GM23338 (cell line): ENCODE results near the gene CARNS1.

Source experiments
- CREB1 ChIP-seq: fragments of 250-450 bp; sonication (Bioruptor Pico); IDR thresholded peaks from 2 replicates; pipeline ENCODE4 v1.5.0; 2020; ENCODE audit warnings: low read depth, mild to moderate bottlenecking, moderate library complexity
- EZH2 ChIP-seq: fragments of 200-600 bp; sonication (generic); IDR thresholded peaks from one replicate; pipeline ENCODE4 v1.8.0; 2017; ENCODE audit warnings: antibody characterized with exemption, mild to moderate bottlenecking, low read depth; ENCODE audit not compliant: unreplicated experiment
- EZH2phosphoT487 ChIP-seq: fragments of 200-600 bp; sonication (generic); IDR thresholded peaks from one replicate; pipeline ENCODE4 v1.8.1; 2018; ENCODE audit warnings: antibody characterized with exemption; ENCODE audit not compliant: unreplicated experiment
- JUNB ChIP-seq: IDR thresholded peaks from one replicate; pipeline ENCODE4 v1.6.1; 2016; ENCODE audit warnings: antibody characterized with exemption; ENCODE audit not compliant: unreplicated experiment
- NANOG ChIP-seq: IDR thresholded peaks from 2 replicates; pipeline ENCODE4 v1.6.1; 2016; ENCODE audit warnings: antibody characterized with exemption, borderline replicate concordance
- POLR2AphosphoS5 ChIP-seq: IDR thresholded peaks from 2 replicates; pipeline ENCODE4 v1.6.1; 2016; ENCODE audit warnings: antibody characterized with exemption, low read depth
- STAT1 ChIP-seq: IDR thresholded peaks from one replicate; pipeline ENCODE4 v1.6.1; 2016; ENCODE audit warnings: antibody characterized with exemption; ENCODE audit not compliant: unreplicated experiment
- ZNF114 ChIP-seq: fragments of 250-450 bp; sonication (Bioruptor Pico); IDR thresholded peaks from 2 replicates; pipeline ENCODE4 v1.5.0; 2020; ENCODE audit warnings: mild to moderate bottlenecking, moderate library complexity
- ZNF331 ChIP-seq: fragments of 250-450 bp; sonication (Bioruptor Pico); IDR thresholded peaks from 2 replicates; pipeline ENCODE4 v1.5.0; 2020; ENCODE audit warnings: low read depth, mild to moderate bottlenecking, moderate library complexity
- TF ChIP-seq, protein P1 (sequence below), 2 experiments: fragments of 200-600 bp in 1 of 2; sonication (generic) in 1 of 2; conservative IDR thresholded peaks; 2 replicates each; pipeline versions ENCODE4 v1.5.1 to v1.6.1; 2016 to 2017; ENCODE audit warnings: antibody characterized with exemption in 2 of 2, low read depth in 2 of 2, mild to moderate bottlenecking in 2 of 2, moderate library complexity in 1 of 2
- TF ChIP-seq, protein P2 (sequence below): IDR thresholded peaks from one replicate; pipeline ENCODE4 v1.6.1; 2018; ENCODE audit warnings: antibody characterized with exemption; ENCODE audit not compliant: unreplicated experiment
- TF ChIP-seq, protein P3 (sequence below): IDR thresholded peaks from 2 replicates; pipeline ENCODE4 v1.6.1; 2016; ENCODE audit warnings: antibody characterized with exemption

DNA sequence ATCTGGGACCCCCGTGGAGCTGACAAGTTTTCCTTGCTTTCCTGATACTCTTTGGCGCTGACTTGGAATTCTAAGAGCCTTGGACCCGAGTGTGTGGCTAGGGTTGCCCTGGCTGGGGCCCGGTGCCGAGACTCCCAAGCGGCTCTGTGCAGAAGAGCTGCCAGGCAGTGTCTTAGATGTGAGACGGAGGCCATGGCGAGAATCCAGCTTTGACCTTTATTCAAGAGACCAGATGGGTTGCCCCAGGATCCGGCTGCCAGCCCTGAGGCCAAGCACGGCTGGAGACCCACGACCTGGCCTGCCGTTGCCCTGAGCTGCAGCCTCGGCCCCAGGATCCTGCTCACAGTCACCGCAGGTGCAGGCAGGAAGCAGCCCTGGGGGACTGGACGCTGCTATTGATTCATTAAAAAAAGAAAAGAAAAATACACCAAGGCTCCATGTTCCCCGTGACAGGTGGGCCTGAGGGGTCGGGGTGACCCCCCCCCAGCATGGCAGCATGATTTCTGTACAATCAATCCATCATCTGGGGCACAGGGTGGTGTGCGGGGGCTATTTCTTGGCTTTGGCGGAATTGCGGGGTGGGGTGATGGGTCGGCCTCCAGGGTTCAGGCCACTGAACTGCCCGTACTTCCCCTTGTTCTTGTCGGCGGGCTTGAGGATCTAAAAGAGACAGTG, 17.4 kb upstream of the CARNS1 start:
- TF ChIP-seq NANOG, result no peak
- TF ChIP-seq, protein P1, sequence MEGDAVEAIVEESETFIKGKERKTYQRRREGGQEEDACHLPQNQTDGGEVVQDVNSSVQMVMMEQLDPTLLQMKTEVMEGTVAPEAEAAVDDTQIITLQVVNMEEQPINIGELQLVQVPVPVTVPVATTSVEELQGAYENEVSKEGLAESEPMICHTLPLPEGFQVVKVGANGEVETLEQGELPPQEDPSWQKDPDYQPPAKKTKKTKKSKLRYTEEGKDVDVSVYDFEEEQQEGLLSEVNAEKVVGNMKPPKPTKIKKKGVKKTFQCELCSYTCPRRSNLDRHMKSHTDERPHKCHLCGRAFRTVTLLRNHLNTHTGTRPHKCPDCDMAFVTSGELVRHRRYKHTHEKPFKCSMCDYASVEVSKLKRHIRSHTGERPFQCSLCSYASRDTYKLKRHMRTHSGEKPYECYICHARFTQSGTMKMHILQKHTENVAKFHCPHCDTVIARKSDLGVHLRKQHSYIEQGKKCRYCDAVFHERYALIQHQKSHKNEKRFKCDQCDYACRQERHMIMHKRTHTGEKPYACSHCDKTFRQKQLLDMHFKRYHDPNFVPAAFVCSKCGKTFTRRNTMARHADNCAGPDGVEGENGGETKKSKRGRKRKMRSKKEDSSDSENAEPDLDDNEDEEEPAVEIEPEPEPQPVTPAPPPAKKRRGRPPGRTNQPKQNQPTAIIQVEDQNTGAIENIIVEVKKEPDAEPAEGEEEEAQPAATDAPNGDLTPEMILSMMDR (conservative IDR thresholded peaks at IDR 0.05; ENCODE audit: low read depth in 2 of 2), result no peak
- TF ChIP-seq EZH2, result no peak
- TF ChIP-seq, protein P2, sequence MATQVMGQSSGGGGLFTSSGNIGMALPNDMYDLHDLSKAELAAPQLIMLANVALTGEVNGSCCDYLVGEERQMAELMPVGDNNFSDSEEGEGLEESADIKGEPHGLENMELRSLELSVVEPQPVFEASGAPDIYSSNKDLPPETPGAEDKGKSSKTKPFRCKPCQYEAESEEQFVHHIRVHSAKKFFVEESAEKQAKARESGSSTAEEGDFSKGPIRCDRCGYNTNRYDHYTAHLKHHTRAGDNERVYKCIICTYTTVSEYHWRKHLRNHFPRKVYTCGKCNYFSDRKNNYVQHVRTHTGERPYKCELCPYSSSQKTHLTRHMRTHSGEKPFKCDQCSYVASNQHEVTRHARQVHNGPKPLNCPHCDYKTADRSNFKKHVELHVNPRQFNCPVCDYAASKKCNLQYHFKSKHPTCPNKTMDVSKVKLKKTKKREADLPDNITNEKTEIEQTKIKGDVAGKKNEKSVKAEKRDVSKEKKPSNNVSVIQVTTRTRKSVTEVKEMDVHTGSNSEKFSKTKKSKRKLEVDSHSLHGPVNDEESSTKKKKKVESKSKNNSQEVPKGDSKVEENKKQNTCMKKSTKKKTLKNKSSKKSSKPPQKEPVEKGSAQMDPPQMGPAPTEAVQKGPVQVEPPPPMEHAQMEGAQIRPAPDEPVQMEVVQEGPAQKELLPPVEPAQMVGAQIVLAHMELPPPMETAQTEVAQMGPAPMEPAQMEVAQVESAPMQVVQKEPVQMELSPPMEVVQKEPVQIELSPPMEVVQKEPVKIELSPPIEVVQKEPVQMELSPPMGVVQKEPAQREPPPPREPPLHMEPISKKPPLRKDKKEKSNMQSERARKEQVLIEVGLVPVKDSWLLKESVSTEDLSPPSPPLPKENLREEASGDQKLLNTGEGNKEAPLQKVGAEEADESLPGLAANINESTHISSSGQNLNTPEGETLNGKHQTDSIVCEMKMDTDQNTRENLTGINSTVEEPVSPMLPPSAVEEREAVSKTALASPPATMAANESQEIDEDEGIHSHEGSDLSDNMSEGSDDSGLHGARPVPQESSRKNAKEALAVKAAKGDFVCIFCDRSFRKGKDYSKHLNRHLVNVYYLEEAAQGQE, result no peak
- no peak for TF ChIP-seq EZH2phosphoT487
- TF ChIP-seq POLR2AphosphoS5, result no peak
- no peak for TF ChIP-seq ZNF114 (CRISPR knock-in tag)
- no peak for TF ChIP-seq CREB1 (CRISPR knock-in tag)
- TF ChIP-seq, protein P3, sequence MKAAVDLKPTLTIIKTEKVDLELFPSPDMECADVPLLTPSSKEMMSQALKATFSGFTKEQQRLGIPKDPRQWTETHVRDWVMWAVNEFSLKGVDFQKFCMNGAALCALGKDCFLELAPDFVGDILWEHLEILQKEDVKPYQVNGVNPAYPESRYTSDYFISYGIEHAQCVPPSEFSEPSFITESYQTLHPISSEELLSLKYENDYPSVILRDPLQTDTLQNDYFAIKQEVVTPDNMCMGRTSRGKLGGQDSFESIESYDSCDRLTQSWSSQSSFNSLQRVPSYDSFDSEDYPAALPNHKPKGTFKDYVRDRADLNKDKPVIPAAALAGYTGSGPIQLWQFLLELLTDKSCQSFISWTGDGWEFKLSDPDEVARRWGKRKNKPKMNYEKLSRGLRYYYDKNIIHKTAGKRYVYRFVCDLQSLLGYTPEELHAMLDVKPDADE, result no peak
- no peak for TF ChIP-seq JUNB
- no peak for TF ChIP-seq STAT1
- TF ChIP-seq ZNF331 (CRISPR knock-in tag), result no peak
